IMR-90 (cell line): Measurements from ENCODE around the gene PTPRO. TPM values are rescaled to one million over a fixed set of nuclear protein-coding genes. Genes with fewer than 3 reads are reported as not detected.

ENCODE experiments used
- ATAC-seq: fragments of 200-7000 bp; cut with Tn5 transposase; 2 replicates; pipeline ENCODE4 v1.9.1; 2020; ENCODE audit warnings: low read depth, mild to moderate bottlenecking, moderate library complexity
- BruUV-seq: library from RNA; stranded (reverse); fragments of 400-500 nt; replicated peaks from 2 replicates; lab custom pipeline; 2021; lab: Mats Ljungman, UMichigan
- CTCF ChIA-PET: fragments of 300-600 bp; formaldehyde crosslinking; extraction: SDS; loops from one replicate; lab custom pipeline; 2021; ENCODE audit warnings: antibody characterized with exemption; lab: Yijun Ruan, JAX
- POLR2A ChIA-PET: fragments of 300-600 bp; sonication (Branson Sonifier 250); formaldehyde crosslinking; loops from one replicate; lab custom pipeline; 2022; ENCODE audit warnings: antibody characterized with exemption; ENCODE audit not compliant: unreplicated experiment; lab: Charles Lee
- DNase-seq: peaks from one replicate; pipeline ENCODE4 v3.0.0; 2013
- H2AFZ ChIP-seq: replicated peaks from 2 replicates; pipeline ENCODE3; 2013; ENCODE audit warnings: low read length, mild to moderate bottlenecking; ENCODE audit not compliant: poor library complexity
- H2AK5ac ChIP-seq: 2 replicates; pipeline ENCODE4 v1.6.1; 2013; ENCODE audit warnings: low read depth, low read length, inconsistent platforms
- H2AK9ac ChIP-seq: replicated peaks from 2 replicates; pipeline ENCODE3; 2013; ENCODE audit warnings: mild to moderate bottlenecking, low read depth, low read length, moderate library complexity; ENCODE audit not compliant: poor library complexity
- H2BK120ac ChIP-seq: 2 replicates; pipeline ENCODE4 v1.6.1; 2013; ENCODE audit warnings: low read depth, low read length, inconsistent platforms
- H2BK15ac ChIP-seq: 3 replicates; pipeline ENCODE4 v1.6.1; 2013; ENCODE audit warnings: low read depth, low read length, inconsistent platforms
- H2BK20ac ChIP-seq: 2 replicates; pipeline ENCODE4 v1.6.1; 2013; ENCODE audit warnings: low read depth, mild to moderate bottlenecking, inconsistent platforms, low read length, moderate library complexity
- H2BK5ac ChIP-seq: 2 replicates; pipeline ENCODE4 v1.6.1; 2013; ENCODE audit warnings: mild to moderate bottlenecking, low read depth, low read length, inconsistent platforms; ENCODE audit not compliant: poor library complexity, severe bottlenecking
- H3K14ac ChIP-seq: replicated peaks from 2 replicates; pipeline ENCODE4 v1.6.1; 2013; ENCODE audit warnings: low read depth, low read length, inconsistent platforms
- H3K18ac ChIP-seq: 2 replicates; pipeline ENCODE4 v1.6.1; 2013; ENCODE audit warnings: low read depth, low read length, control low read depth
- H3K23ac ChIP-seq: 2 replicates; pipeline ENCODE4 v1.6.1; 2013; ENCODE audit warnings: low read depth, low read length, inconsistent platforms
- H3K27ac ChIP-seq: 2 replicates; pipeline ENCODE4 v1.5.1; 2013; ENCODE audit warnings: mild to moderate bottlenecking, control low read depth, low read length; ENCODE audit not compliant: insufficient read depth
- H3K27me3 ChIP-seq: 2 replicates; pipeline ENCODE4 v1.6.1; 2013; ENCODE audit warnings: low read length; ENCODE audit not compliant: control insufficient read depth, insufficient read depth
- H3K36me3 ChIP-seq: 2 replicates; pipeline ENCODE4 v1.6.1; 2013; ENCODE audit warnings: low read length, mixed read lengths; ENCODE audit not compliant: control insufficient read depth, insufficient read depth
- H3K4ac ChIP-seq: 2 replicates; pipeline ENCODE4 v1.6.1; 2013; ENCODE audit warnings: low read depth, low read length, inconsistent platforms
- H3K4me1 ChIP-seq: 2 replicates; pipeline ENCODE4 v1.6.1; 2013; ENCODE audit warnings: low read length, mixed read lengths; ENCODE audit not compliant: control insufficient read depth, insufficient read depth
- H3K4me2 ChIP-seq: 2 replicates; pipeline ENCODE4 v1.6.1; 2013; ENCODE audit warnings: low read depth, mild to moderate bottlenecking, control low read depth, low read length, moderate library complexity
- H3K4me3 ChIP-seq: 2 replicates; pipeline ENCODE4 v1.5.1; 2013; ENCODE audit warnings: low read depth, mild to moderate bottlenecking, control low read depth, low read length, moderate library complexity; ENCODE audit not compliant: insufficient read depth
- H3K56ac ChIP-seq: 2 replicates; pipeline ENCODE4 v1.6.1; 2013; ENCODE audit warnings: low read length, inconsistent platforms; ENCODE audit not compliant: insufficient read depth; ENCODE audit errors: extremely low read depth
- H3K79me1 ChIP-seq, 2 experiments: 2 replicates each; pipeline ENCODE4 v1.6.1; 2013; ENCODE audit warnings: low read length in 2 of 2, inconsistent platforms in 1 of 2, low read depth in 1 of 2
- H3K9ac ChIP-seq: 2 replicates; pipeline ENCODE4 v1.6.1; 2013; ENCODE audit warnings: low read depth, low read length, control low read depth
- H3K9me1 ChIP-seq: 2 replicates; pipeline ENCODE4 v1.6.1; 2013; ENCODE audit warnings: low read length, inconsistent platforms; ENCODE audit not compliant: insufficient read depth
- H3K9me3 ChIP-seq: 2 replicates; pipeline ENCODE4 v1.6.1; 2013; ENCODE audit warnings: low read length; ENCODE audit not compliant: control insufficient read depth, insufficient read depth
- H4K20me1 ChIP-seq: 2 replicates; pipeline ENCODE4 v1.6.1; 2013; ENCODE audit warnings: low read length, inconsistent platforms; ENCODE audit not compliant: insufficient read depth
- H4K5ac ChIP-seq: 2 replicates; pipeline ENCODE4 v1.6.1; 2013; ENCODE audit warnings: mild to moderate bottlenecking, low read depth, low read length, control low read depth
- H4K8ac ChIP-seq, 2 experiments: 2 replicates each; pipeline ENCODE4 v1.6.1; 2013; ENCODE audit warnings: low read depth in 2 of 2, low read length in 2 of 2, control low read depth in 1 of 2, inconsistent platforms in 1 of 2
- H4K91ac ChIP-seq: 2 replicates; pipeline ENCODE4 v1.6.1; 2013; ENCODE audit warnings: low read depth, low read length, inconsistent platforms; ENCODE audit not compliant: insufficient read depth
- BHLHE40 ChIP-seq: fragments of 150-350 bp; IDR thresholded peaks from 2 replicates; pipeline ENCODE4 v1.6.1; 2016; ENCODE audit warnings: mild to moderate bottlenecking, low read depth, low read length
- CEBPB ChIP-seq: IDR thresholded peaks from 2 replicates; pipeline ENCODE4 v1.6.1; 2012; ENCODE audit warnings: low read depth, low read length, improper control_type of control experiment
- CHD1 ChIP-seq: IDR thresholded peaks from 2 replicates; pipeline ENCODE4 v1.6.1; 2012; ENCODE audit warnings: low read depth, low read length, improper control_type of control experiment
- FOS ChIP-seq: fragments of 150-350 bp; IDR thresholded peaks from 2 replicates; pipeline ENCODE4 v1.6.1; 2016; ENCODE audit warnings: low read depth, low read length
- MAFK ChIP-seq: IDR thresholded peaks from 2 replicates; pipeline ENCODE4 v1.6.1; 2012; ENCODE audit warnings: low read depth, low read length, improper control_type of control experiment
- MAZ ChIP-seq: IDR thresholded peaks from 2 replicates; pipeline ENCODE4 v1.6.1; 2012; ENCODE audit warnings: low read depth, mild to moderate bottlenecking, low read length, improper control_type of control experiment, moderate library complexity, borderline replicate concordance
- MXI1 ChIP-seq: IDR thresholded peaks from 2 replicates; pipeline ENCODE4 v1.6.1; 2012; ENCODE audit warnings: low read depth, mild to moderate bottlenecking, low read length, moderate library complexity, borderline replicate concordance
- NFE2L2 ChIP-seq: fragments of 150-350 bp; IDR thresholded peaks from 2 replicates; pipeline ENCODE4 v1.6.1; 2016; ENCODE audit warnings: low read depth, mild to moderate bottlenecking, low read length
- POLR2A ChIP-seq: IDR thresholded peaks from 2 replicates; pipeline ENCODE4 v1.6.1; 2012; ENCODE audit warnings: mild to moderate bottlenecking, low read depth, low read length
- RAD21 ChIP-seq: IDR thresholded peaks from 2 replicates; pipeline ENCODE4 v1.6.1; 2012; ENCODE audit warnings: low read length, improper control_type of control experiment
- RCOR1 ChIP-seq: IDR thresholded peaks from 2 replicates; pipeline ENCODE4 v1.6.1; 2012; ENCODE audit warnings: mild to moderate bottlenecking, low read length, improper control_type of control experiment; ENCODE audit not compliant: insufficient replicate concordance
- RFX5 ChIP-seq: IDR thresholded peaks from 2 replicates; pipeline ENCODE4 v1.8.0; 2012; ENCODE audit warnings: low read depth, mild to moderate bottlenecking, low read length, moderate library complexity
- SMC3 ChIP-seq: fragments of 150-350 bp; IDR thresholded peaks from 2 replicates; pipeline ENCODE4 v1.6.1; 2016; ENCODE audit warnings: low read depth, mild to moderate bottlenecking, antibody characterized with exemption, low read length, moderate library complexity
- WGBS, 2 experiments: methylation state at CpG; one replicate each; pipeline versions ENCODE4 v1.1.5 to v1.1.7; 2013; ENCODE audit warnings: missing lambda C conversion rate in 2 of 2; ENCODE audit not compliant: insufficient read length in 1 of 2; ENCODE audit errors: extremely low coverage in 2 of 2; 5-methylcytosine and 5-hydroxymethylcytosine counted together
- dilution Hi-C: fragments of 300-500 bp; cut with HindIII; formaldehyde crosslinking; loops from one replicate; pipeline ENCODE4 v1.14.3; 2018; ENCODE audit warnings: low sequenced_read_pairs; ENCODE audit not compliant: unreplicated experiment
- in situ Hi-C: fragments of 300-500 bp; cut with MboI; formaldehyde crosslinking; loops from 3 replicates; pipeline ENCODE4 v1.14.3; 2019; ENCODE audit warnings: low sequenced_read_pairs, inconsistent platforms, mixed read lengths
- intact Hi-C: fragments of 100-400 bp; cut with micrococcal nuclease; formaldehyde crosslinking; loops from 2 replicates; pipeline ENCODE4 v1.10.0; 2022
- polyA plus RNA-seq, 3 experiments: library from polyadenylated mRNA; depleted of rRNA; stranded (reverse); fragments of >200 nt; gene quantifications; 2 replicates each; pipeline ENCODE4 v1.2.3, GENCODE V29; 2012; ENCODE audit warnings: low replicate concordance in 1 of 3
- total RNA-seq: library from RNA; depleted of rRNA; stranded (reverse); fragments of >200 nt; gene quantifications from 2 replicates; pipeline ENCODE4 v1.2.3, GENCODE V29; 2012
- TF ChIP-seq, protein P1 (sequence below): fragments of 150-350 bp; IDR thresholded peaks from 2 replicates; pipeline ENCODE4 v1.6.1; 2016; ENCODE audit warnings: low read depth, mild to moderate bottlenecking, low read length, moderate library complexity, borderline replicate concordance
- TF ChIP-seq, protein P2 (sequence below): conservative IDR thresholded peaks from 2 replicates; pipeline ENCODE4 v1.5.1; 2012; ENCODE audit warnings: mild to moderate bottlenecking, low read depth, low read length, improper control_type of control experiment
- TF ChIP-seq, protein P3 (sequence below): fragments of 150-350 bp; IDR thresholded peaks from 2 replicates; pipeline ENCODE4 v1.6.1; 2017; ENCODE audit warnings: mild to moderate bottlenecking, antibody characterized with exemption, low read length, low read depth

PTPRO gene
- total and polyA plus RNA-seq, 2 of the 4 experiments (the other 2 are of a cell fraction), result 0.03 to 0.18 TPM

DNA sequence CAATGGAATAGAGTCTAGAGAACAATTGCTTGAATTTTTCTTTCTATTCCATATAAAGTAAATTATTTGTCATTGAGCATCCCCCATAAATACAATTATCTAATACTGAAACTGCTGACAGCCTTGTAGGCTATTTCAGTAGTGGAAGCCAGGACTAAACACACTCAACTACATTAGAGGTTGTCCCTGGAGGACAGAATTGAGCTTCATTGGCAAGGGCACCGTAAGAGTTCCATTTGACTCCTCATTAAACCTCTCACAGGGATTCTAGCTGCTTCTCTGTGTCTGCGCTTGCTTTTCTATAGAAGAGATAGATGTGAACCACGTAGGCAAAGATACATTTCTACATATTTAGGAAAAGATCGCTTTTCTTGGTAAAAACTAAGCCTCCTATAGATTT is 3.5 kb upstream of the PTPRO start:
- no peaks in the 10 kb centered on the region for H3K9me1 ChIP-seq
- WGBS, 2 experiments, result no CpG with 5 or more reads among the region's 4 CpGs
- peaks cover 12% of the 10 kb centered on the region for H3K27me3 ChIP-seq
- ChIA-PET POLR2A (no interaction called here), CTCF (no interaction called here)
- no peak overlapping the region for H2AFZ ChIP-seq
- intact Hi-C loops (no loop called here), in situ Hi-C loops (no loop called here), dilution Hi-C loops (no loop called here)
- H2BK20ac ChIP-seq, result no peak overlapping the region
- H2AK5ac ChIP-seq, result no peak overlapping the region
- H3K9ac ChIP-seq, result no peak overlapping the region
- H3K23ac ChIP-seq, result no peak overlapping the region
- no peak for TF ChIP-seq MAZ
- no peak for TF ChIP-seq MXI1
- no peak for TF ChIP-seq RAD21
- no peak for TF ChIP-seq CEBPB
- TF ChIP-seq, protein P1, sequence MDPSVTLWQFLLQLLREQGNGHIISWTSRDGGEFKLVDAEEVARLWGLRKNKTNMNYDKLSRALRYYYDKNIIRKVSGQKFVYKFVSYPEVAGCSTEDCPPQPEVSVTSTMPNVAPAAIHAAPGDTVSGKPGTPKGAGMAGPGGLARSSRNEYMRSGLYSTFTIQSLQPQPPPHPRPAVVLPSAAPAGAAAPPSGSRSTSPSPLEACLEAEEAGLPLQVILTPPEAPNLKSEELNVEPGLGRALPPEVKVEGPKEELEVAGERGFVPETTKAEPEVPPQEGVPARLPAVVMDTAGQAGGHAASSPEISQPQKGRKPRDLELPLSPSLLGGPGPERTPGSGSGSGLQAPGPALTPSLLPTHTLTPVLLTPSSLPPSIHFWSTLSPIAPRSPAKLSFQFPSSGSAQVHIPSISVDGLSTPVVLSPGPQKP, result no peak
- TF ChIP-seq, protein P2, sequence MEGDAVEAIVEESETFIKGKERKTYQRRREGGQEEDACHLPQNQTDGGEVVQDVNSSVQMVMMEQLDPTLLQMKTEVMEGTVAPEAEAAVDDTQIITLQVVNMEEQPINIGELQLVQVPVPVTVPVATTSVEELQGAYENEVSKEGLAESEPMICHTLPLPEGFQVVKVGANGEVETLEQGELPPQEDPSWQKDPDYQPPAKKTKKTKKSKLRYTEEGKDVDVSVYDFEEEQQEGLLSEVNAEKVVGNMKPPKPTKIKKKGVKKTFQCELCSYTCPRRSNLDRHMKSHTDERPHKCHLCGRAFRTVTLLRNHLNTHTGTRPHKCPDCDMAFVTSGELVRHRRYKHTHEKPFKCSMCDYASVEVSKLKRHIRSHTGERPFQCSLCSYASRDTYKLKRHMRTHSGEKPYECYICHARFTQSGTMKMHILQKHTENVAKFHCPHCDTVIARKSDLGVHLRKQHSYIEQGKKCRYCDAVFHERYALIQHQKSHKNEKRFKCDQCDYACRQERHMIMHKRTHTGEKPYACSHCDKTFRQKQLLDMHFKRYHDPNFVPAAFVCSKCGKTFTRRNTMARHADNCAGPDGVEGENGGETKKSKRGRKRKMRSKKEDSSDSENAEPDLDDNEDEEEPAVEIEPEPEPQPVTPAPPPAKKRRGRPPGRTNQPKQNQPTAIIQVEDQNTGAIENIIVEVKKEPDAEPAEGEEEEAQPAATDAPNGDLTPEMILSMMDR, result no peak
- no peak for TF ChIP-seq RCOR1
- no peak for TF ChIP-seq NFE2L2
- TF ChIP-seq CHD1, result no peak
- TF ChIP-seq, protein P3, sequence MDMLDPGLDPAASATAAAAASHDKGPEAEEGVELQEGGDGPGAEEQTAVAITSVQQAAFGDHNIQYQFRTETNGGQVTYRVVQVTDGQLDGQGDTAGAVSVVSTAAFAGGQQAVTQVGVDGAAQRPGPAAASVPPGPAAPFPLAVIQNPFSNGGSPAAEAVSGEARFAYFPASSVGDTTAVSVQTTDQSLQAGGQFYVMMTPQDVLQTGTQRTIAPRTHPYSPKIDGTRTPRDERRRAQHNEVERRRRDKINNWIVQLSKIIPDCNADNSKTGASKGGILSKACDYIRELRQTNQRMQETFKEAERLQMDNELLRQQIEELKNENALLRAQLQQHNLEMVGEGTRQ, result no peak
- TF ChIP-seq SMC3, result no peak
- TF ChIP-seq MAFK, result no peak
- no peak for TF ChIP-seq FOS
- no peak for TF ChIP-seq POLR2A
- TF ChIP-seq RFX5, result no peak
- TF ChIP-seq BHLHE40, result no peak
- no peak overlapping the region for H2BK5ac ChIP-seq
- H3K36me3 ChIP-seq, result no peaks in the 10 kb centered on the region
- H4K5ac ChIP-seq, result no peak overlapping the region
- H3K79me1 ChIP-seq, result no peaks in the 10 kb centered on the region
- no peak overlapping the region for H2BK120ac ChIP-seq
- H4K8ac ChIP-seq, result no peak overlapping the region
- no peak overlapping the region for H3K18ac ChIP-seq
- H3K14ac ChIP-seq, result no peak overlapping the region
- no peak overlapping the region for H2BK15ac ChIP-seq
- ATAC-seq (no peak), DNase-seq (no peak)
- H3K4me1 ChIP-seq, result no peaks in the 10 kb centered on the region
- no peak overlapping the region for H3K4ac ChIP-seq
- no peak overlapping the region for H3K56ac ChIP-seq
- no peak overlapping the region for H3K27ac ChIP-seq
- H3K4me3 ChIP-seq, result no peak overlapping the region
- H4K91ac ChIP-seq, result no peak overlapping the region
- H4K20me1 ChIP-seq, result no peaks in the 10 kb centered on the region
- BruUV-seq, result no TSS peak
- H2AK9ac ChIP-seq, result no peak overlapping the region
- no peaks in the 10 kb centered on the region for H3K9me3 ChIP-seq
- H3K4me2 ChIP-seq, result no peak overlapping the region
